Hepatocyte (in vitro differentiated cells): Measurements from ENCODE around the gene PRELID3B. TPM values are rescaled to one million over a fixed set of nuclear protein-coding genes. Genes with fewer than 3 reads are reported as not detected.

Source experiments
- DNase-seq: peaks from one replicate; pipeline ENCODE4 v3.0.0-alpha.2; 2016; ENCODE audit warnings: low spot score
- H2AFZ ChIP-seq: fragments of 200-600 bp; sonication (generic); 2 replicates; pipeline ENCODE4 v1.6.0; 2016; ENCODE audit warnings: antibody characterized with exemption, mild to moderate bottlenecking
- H3K27ac ChIP-seq: fragments of 200-600 bp; sonication (generic); 2 replicates; pipeline ENCODE4 v1.5.1; 2016; ENCODE audit warnings: mild to moderate bottlenecking
- H3K27me3 ChIP-seq: fragments of 200-600 bp; sonication (generic); 2 replicates; pipeline ENCODE4 v1.6.1; 2016
- H3K36me3 ChIP-seq: fragments of 200-600 bp; sonication (generic); replicated peaks from 2 replicates; pipeline ENCODE4 v1.5.1; 2016; ENCODE audit warnings: low read depth; ENCODE audit not compliant: insufficient read depth
- H3K4me1 ChIP-seq: fragments of 200-600 bp; sonication (generic); 2 replicates; pipeline ENCODE4 v1.5.1; 2016; ENCODE audit warnings: mild to moderate bottlenecking, moderate library complexity; ENCODE audit not compliant: insufficient read depth
- H3K4me2 ChIP-seq: fragments of 200-600 bp; sonication (generic); 2 replicates; pipeline ENCODE4 v1.6.0; 2016
- H3K4me3 ChIP-seq: fragments of 200-600 bp; sonication (generic); 2 replicates; pipeline ENCODE4 v1.5.1; 2016; ENCODE audit warnings: mild to moderate bottlenecking
- H3K79me2 ChIP-seq: fragments of 200-600 bp; sonication (generic); 2 replicates; pipeline ENCODE4 v1.6.0; 2017; ENCODE audit warnings: mild to moderate bottlenecking
- H3K9me2 ChIP-seq: fragments of 200-600 bp; sonication (generic); replicated peaks from 2 replicates; pipeline ENCODE4 v1.6.0; 2017; ENCODE audit warnings: mild to moderate bottlenecking; ENCODE audit not compliant: insufficient read depth
- H3K9me3 ChIP-seq: fragments of 200-600 bp; sonication (generic); 2 replicates; pipeline ENCODE4 v1.5.1; 2016; ENCODE audit warnings: low read depth, mild to moderate bottlenecking
- H4K20me1 ChIP-seq: fragments of 200-600 bp; sonication (generic); 2 replicates; pipeline ENCODE4 v1.6.0; 2016; ENCODE audit warnings: mild to moderate bottlenecking; ENCODE audit not compliant: insufficient read depth, poor library complexity, severe bottlenecking
- CTCF ChIP-seq: fragments of 200-600 bp; sonication (generic); IDR thresholded peaks from 2 replicates; pipeline ENCODE4 v1.5.1; 2016; ENCODE audit warnings: antibody characterized with exemption, mild to moderate bottlenecking; ENCODE audit not compliant: poor library complexity
- EZH2 ChIP-seq: fragments of 200-600 bp; sonication (generic); IDR thresholded peaks from 2 replicates; pipeline ENCODE4 v1.6.1; 2016; ENCODE audit warnings: antibody characterized with exemption, mild to moderate bottlenecking, borderline replicate concordance
- EZH2phosphoT487 ChIP-seq: fragments of 200-600 bp; sonication (generic); IDR thresholded peaks from one replicate; pipeline ENCODE4 v1.6.1; 2018; ENCODE audit warnings: antibody characterized with exemption, mild to moderate bottlenecking, low read depth, moderate library complexity; ENCODE audit not compliant: unreplicated experiment, severe bottlenecking
- WGBS: methylation state at CpG from one replicate; pipeline ENCODE4 v1.1.6; 2016; ENCODE audit warnings: low lambda C conversion rate; ENCODE audit errors: missing lambda C conversion rate; 5-methylcytosine and 5-hydroxymethylcytosine counted together
- polyA plus RNA-seq: library from polyadenylated mRNA; unstranded; fragments of >200 nt; fragmentation: Nextera tagmentation; extraction: Ambion mirVana; gene quantifications from 2 replicates; pipeline ENCODE4 v1.2.1, GENCODE V29; 2016
- total RNA-seq: library from RNA; depleted of rRNA; stranded (reverse); fragments of >200 nt; gene quantifications from 2 replicates; pipeline ENCODE4 v1.2.3, GENCODE V29; 2014

The PRELID3B gene
- total and polyA plus RNA-seq, 2 experiments from 2014 or later = 38.2 to 75.7 TPM

GRCh38 chr20:59063358-59064213 is 21.0 kb upstream of the PRELID3B start:
- H3K27ac ChIP-seq = no peak overlapping the region
- WGBS = 40% methylated on average over 22 of the region's 22 CpGs

GRCh38 chr20:59062081-59062480 is 19.5 kb upstream of the PRELID3B start:
- Histone ChIP-seq H3K4me1 (no peaks in the 10 kb centered on the region), H3K27me3 (no peaks in the 10 kb centered on the region), H3K4me2 (no peak overlapping the region), H3K79me2 (no peaks in the 10 kb centered on the region), H3K36me3 (no peaks in the 10 kb centered on the region), H2AFZ (no peak overlapping the region), H4K20me1 (no peaks in the 10 kb centered on the region), H3K9me3 (no peaks in the 10 kb centered on the region), H3K27ac (no peak overlapping the region), H3K9me2 (no peaks in the 10 kb centered on the region), H3K4me3 (no peak overlapping the region)
- DNase-seq = no peak
- TF ChIP-seq CTCF (no peak), EZH2 (no peak), EZH2phosphoT487 (no peak)
- 74% methylated on average over 4 of the region's 4 CpGs for WGBS

More at GRCh38 chr20:59063358-59064213, 21.0 kb upstream of the PRELID3B start:
- no peaks in the 10 kb centered on the region for H3K4me1 ChIP-seq
- no peaks in the 10 kb centered on the region for H3K9me3 ChIP-seq
- H3K79me2 ChIP-seq = no peaks in the 10 kb centered on the region
- peak overlapping the region; percentile 44 for H3K4me2 ChIP-seq
- TF ChIP-seq EZH2 (no peak), CTCF (no peak), EZH2phosphoT487 (no peak)
- no peaks in the 10 kb centered on the region for H3K27me3 ChIP-seq
- H4K20me1 ChIP-seq = no peaks in the 10 kb centered on the region
- no peaks in the 10 kb centered on the region for H3K9me2 ChIP-seq
- no peak overlapping the region for H2AFZ ChIP-seq
- H3K4me3 ChIP-seq = no peak overlapping the region
- no peaks in the 10 kb centered on the region for H3K36me3 ChIP-seq
- DNase-seq = peak; percentile 57

- WGBS = 88% methylated on average over 7 of the region's 7 CpGs
- no peak overlapping the region for H2AFZ ChIP-seq
- no peaks in the 10 kb centered on the region for H3K27me3 ChIP-seq
- H3K79me2 ChIP-seq = no peaks in the 10 kb centered on the region
- no peak overlapping the region for H3K4me3 ChIP-seq
- H3K4me1 ChIP-seq = no peaks in the 10 kb centered on the region
- H3K36me3 ChIP-seq = no peaks in the 10 kb centered on the region
- H3K27ac ChIP-seq = no peak overlapping the region
- no peaks in the 10 kb centered on the region for H4K20me1 ChIP-seq
- no peak for DNase-seq
- no peaks in the 10 kb centered on the region for H3K9me3 ChIP-seq
- TF ChIP-seq CTCF = peak; percentile 34
- TF ChIP-seq EZH2 = no peak
- no peak overlapping the region for H3K4me2 ChIP-seq
- H3K9me2 ChIP-seq = no peaks in the 10 kb centered on the region
Observed at GRCh38 chr20:59055302-59055701, 12.7 kb upstream of the PRELID3B start.
